Ishikawa (cell line): ENCODE results near the gene CCNB2.

Experiments used
- CEBPB ChIP-seq: IDR thresholded peaks from 2 replicates; pipeline ENCODE4 v1.6.1; 2012
- CREB1 ChIP-seq: IDR thresholded peaks from 2 replicates; pipeline ENCODE4 v1.6.1; 2012; ENCODE audit warnings: low read depth
- EGR1 ChIP-seq: IDR thresholded peaks from 2 replicates; pipeline ENCODE4 v1.6.1; 2012
- EP300 ChIP-seq: IDR thresholded peaks from 2 replicates; pipeline ENCODE4 v1.6.1; 2012; ENCODE audit warnings: borderline replicate concordance
- FOXM1 ChIP-seq: IDR thresholded peaks from 2 replicates; pipeline ENCODE4 v1.6.1; 2012; ENCODE audit warnings: low read depth, borderline replicate concordance
- MAX ChIP-seq: IDR thresholded peaks from 2 replicates; pipeline ENCODE4 v1.6.1; 2012
- NFIC ChIP-seq: IDR thresholded peaks from 2 replicates; pipeline ENCODE4 v1.6.1; 2012
- RAD21 ChIP-seq: IDR thresholded peaks from 2 replicates; pipeline ENCODE4 v1.6.1; 2012; ENCODE audit warnings: low read depth
- TAF1 ChIP-seq: IDR thresholded peaks from 2 replicates; pipeline ENCODE4 v1.6.1; 2012; ENCODE audit warnings: low read depth, mild to moderate bottlenecking
- TCF12 ChIP-seq: IDR thresholded peaks from 2 replicates; pipeline ENCODE4 v1.6.1; 2012; ENCODE audit warnings: low read depth
- TEAD4 ChIP-seq: IDR thresholded peaks from 2 replicates; pipeline ENCODE4 v1.6.1; 2012
- USF1 ChIP-seq: IDR thresholded peaks from 2 replicates; pipeline ENCODE4 v1.6.1; 2012
- YY1 ChIP-seq: IDR thresholded peaks from 2 replicates; pipeline ENCODE4 v1.6.1; 2012; ENCODE audit warnings: low read depth
- ZBTB7A ChIP-seq: IDR thresholded peaks from 2 replicates; pipeline ENCODE4 v1.6.1; 2012; ENCODE audit warnings: low read depth
- TF ChIP-seq, protein P1 (sequence below): IDR thresholded peaks from 2 replicates; pipeline ENCODE4 v1.6.1; 2012; ENCODE audit warnings: low read depth, mild to moderate bottlenecking

CCNB2 gene

DNA sequence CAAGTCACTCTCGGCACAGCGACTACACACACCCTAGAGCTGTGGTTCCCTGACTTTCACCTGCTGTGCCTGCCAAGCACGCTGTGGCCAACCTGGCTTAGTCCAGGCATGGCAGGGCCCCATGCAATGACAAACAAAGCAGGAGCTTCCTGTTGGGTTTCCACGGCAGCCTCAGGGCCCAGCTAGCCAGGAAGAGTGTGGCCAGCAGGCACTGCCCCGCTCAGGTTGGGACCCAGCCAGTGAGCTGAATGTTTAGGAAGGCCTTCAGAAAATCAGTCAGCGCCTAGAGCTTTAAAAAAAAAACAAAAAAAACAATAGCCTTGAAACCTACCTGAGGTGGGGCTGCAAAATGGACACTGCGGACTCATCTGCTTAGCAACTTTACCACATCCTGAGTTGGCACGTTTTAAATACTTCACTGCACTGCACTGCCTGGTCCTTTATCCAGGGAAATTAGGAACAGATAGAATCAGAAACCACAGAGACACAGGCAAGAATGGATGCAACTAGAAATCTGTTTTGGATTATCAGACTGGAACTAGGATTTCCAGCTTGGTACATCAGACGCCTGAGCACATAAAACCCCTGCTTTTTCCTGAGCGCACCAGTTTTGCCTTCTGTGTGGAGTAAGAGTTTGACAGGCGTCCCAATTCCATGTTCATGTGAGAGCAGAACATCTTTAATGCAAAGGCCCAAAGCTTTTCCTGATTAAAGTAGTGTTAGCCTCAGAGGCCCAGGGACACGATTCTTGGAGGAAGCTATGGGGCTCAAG lies 65.5 kb downstream of the CCNB2 start:
- TF ChIP-seq, protein P1, sequence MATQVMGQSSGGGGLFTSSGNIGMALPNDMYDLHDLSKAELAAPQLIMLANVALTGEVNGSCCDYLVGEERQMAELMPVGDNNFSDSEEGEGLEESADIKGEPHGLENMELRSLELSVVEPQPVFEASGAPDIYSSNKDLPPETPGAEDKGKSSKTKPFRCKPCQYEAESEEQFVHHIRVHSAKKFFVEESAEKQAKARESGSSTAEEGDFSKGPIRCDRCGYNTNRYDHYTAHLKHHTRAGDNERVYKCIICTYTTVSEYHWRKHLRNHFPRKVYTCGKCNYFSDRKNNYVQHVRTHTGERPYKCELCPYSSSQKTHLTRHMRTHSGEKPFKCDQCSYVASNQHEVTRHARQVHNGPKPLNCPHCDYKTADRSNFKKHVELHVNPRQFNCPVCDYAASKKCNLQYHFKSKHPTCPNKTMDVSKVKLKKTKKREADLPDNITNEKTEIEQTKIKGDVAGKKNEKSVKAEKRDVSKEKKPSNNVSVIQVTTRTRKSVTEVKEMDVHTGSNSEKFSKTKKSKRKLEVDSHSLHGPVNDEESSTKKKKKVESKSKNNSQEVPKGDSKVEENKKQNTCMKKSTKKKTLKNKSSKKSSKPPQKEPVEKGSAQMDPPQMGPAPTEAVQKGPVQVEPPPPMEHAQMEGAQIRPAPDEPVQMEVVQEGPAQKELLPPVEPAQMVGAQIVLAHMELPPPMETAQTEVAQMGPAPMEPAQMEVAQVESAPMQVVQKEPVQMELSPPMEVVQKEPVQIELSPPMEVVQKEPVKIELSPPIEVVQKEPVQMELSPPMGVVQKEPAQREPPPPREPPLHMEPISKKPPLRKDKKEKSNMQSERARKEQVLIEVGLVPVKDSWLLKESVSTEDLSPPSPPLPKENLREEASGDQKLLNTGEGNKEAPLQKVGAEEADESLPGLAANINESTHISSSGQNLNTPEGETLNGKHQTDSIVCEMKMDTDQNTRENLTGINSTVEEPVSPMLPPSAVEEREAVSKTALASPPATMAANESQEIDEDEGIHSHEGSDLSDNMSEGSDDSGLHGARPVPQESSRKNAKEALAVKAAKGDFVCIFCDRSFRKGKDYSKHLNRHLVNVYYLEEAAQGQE, result no peak
- TF ChIP-seq CREB1, result no peak
- no peak for TF ChIP-seq EGR1
- TF ChIP-seq NFIC, result no peak
- TF ChIP-seq CEBPB, result no peak

DNA sequence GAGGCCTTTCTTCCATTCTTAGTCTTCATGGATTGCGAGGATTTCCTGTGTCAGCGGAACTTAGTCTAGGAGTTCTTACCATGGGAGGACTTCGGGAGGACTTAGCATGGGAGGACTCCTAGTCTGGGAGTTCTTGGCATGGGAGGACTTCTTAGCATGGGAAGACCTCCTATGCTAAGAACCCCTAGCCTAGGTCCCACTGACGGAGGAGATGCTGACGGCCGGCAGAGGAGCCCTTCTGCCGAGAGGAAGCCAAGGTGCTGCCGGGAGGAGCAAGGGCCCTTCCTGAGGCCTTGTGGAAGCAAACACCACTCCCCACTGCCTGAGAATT lies 66.1 kb downstream of the CCNB2 start:
- TF ChIP-seq TEAD4 (no peak), YY1 (no peak), TCF12 (no peak), EGR1 (no peak), USF1 (no peak), CREB1 (no peak), RAD21 (no peak)

- TF ChIP-seq EGR1 (no peak), RAD21 (peak; percentile 33), ZBTB7A (no peak), CEBPB (no peak)
Measured at GRCh38 chr15:59172289-59172901, 67.4 kb downstream of the CCNB2 start.

- TF ChIP-seq TEAD4 (no peak), TAF1 (no peak), MAX (no peak), EP300 (no peak), YY1 (no peak), NFIC (no peak), CEBPB (no peak)
- TF ChIP-seq, protein P1, result no peak
Measured at GRCh38 chr15:59173194-59173593, 68.2 kb downstream of the CCNB2 start.

DNA sequence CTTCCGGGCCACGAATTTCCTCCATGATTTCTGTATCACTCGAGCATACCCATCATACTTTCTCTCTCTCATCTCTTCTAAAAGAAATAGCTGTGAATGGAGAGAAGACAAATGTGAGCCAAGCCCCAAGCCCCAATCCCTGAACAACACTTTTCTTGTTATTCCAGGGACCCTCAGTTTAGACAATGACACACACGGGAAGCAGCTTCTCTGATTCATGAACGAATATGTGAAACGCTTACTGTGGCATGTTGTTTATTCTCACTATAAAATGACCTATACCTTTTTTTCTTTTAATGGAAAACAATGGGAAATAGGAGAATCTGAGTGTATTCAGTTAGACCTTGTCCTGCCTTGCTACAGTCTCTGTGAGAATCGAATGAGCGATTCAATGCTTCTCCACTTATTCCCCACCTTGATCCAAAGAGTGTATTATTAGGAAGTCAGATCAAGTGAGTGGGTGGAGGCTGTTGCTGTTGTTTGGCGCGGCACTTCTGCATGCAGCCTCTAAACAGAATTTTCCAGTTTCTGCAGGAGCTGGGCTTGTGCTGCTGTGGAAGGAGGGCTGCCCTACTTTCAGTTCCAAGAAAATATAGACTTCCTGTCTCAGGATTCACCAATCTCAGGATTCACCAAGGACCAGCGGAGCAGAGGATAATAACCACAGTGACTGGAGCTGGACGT lies 69.3 kb downstream of the CCNB2 start:
- TF ChIP-seq, protein P1, result no peak
- TF ChIP-seq CEBPB (no peak), TEAD4 (no peak), CREB1 (no peak), NFIC (no peak), FOXM1 (no peak)
